ENCODE results near the gene AMELX.

AMELX gene

DNA sequence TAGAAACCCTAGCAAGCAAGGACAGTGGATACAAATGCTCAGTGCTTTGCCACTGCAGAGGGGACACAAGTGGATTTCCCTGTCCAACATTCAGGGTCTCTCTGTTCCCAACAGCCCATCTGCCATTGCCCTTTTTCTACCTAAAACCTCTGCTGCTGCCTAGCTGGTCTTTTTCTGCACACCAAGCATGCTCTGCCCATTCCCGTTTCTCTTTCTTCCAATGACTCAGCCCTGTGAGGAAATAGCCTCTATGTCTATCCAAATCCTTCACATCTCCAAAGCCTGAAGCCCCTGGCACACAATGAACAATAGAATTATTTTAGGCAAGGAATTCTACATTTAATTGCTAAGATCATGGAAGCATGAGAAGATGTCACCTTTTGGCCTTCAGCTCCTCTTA is 5.7 kb upstream of the AMELX start:
- Histone ChIP-seq H3K36me3 (ENCODE audit: insufficient read depth, low read length) (no peaks in the 10 kb centered on the region), H3K4me3 (no peak overlapping the region), H3K9ac (ENCODE audit: insufficient read length) (no peak overlapping the region), H3K27ac (no peak overlapping the region), H3K9me3 (ENCODE audit: low read depth, low read length) (no peaks in the 10 kb centered on the region)
- no peak for TF ChIP-seq EZH2 (IDR thresholded peaks at IDR 0.05)
- TF ChIP-seq FOXP2 (optimal IDR thresholded peaks at IDR 0.05; ENCODE audit: control extremely low read depth, extremely low read length, insufficient read depth), result no peak
- TF ChIP-seq POLR2AphosphoS5 (IDR thresholded peaks at IDR 0.05; ENCODE audit: borderline replicate concordance, low read depth, low read length), result no peak
- no peak for DNase-seq (ENCODE audit: low read depth, low spot score)

DNA sequence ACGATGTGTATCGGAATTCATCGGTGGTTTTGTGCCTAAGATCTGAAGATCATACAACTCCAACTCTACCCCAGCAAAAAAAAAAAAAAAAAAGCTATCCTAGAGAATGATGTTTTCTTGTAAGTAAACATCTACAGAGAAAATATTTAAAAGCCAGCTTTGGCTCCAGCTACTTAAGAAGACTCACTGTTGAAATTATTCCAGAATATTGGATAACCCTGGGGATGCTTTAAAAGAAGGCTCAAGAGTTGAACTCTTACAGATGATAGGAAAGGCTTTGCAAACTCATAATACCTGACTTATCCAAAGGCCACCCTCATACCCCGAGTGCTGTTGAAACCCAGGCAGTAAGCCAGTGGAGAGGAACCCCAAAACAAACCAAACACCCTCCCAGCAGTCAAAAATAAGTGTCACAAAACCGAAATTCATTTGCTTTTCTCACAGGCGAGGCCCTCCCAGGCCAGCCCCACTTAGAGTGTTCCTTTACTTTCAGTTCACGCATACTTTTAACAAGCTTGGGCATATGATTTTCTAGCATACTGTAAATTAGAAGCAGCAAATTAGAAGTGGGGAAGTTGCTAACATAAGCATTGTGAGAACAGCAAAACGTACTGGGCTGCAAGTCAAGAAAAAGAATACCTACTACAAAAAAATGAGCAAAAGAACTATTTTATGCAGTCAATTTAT is 2.7 kb upstream of the AMELX start:
- H3K4me3 ChIP-seq, result no peak overlapping the region
- TF ChIP-seq POLR2AphosphoS5 (IDR thresholded peaks at IDR 0.05; ENCODE audit: borderline replicate concordance, low read depth, low read length) (no peak), FOXP2 (optimal IDR thresholded peaks at IDR 0.05; ENCODE audit: control extremely low read depth, extremely low read length, insufficient read depth) (no peak), EZH2 (IDR thresholded peaks at IDR 0.05) (no peak)

DNA sequence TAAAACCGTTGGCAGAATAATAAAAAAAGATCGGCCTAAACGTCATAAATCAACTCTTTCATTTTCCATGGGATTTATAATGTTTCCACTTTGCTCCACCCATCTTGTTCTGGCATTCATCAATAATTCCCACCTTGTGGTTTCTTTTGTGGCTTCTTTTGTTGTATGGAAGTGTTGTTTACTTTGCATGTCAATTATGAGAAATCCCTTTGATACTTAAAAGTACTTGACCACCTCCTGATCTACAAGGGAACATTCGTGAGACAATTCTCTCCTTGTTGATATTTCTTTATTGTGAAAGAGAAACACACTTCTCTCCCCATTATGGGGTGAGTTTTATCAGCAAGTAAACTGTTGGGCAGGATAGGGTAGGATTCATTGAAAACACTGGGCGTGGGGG is 2.8 kb downstream of the AMELX start:
- Histone ChIP-seq H3K36me3 (ENCODE audit: insufficient read depth, low read length) (no peaks in the 10 kb centered on the region), H3K27ac (no peak overlapping the region), H3K9ac (ENCODE audit: insufficient read length) (no peak overlapping the region), H3K4me3 (no peak overlapping the region), H3K9me3 (ENCODE audit: low read depth, low read length) (no peaks in the 10 kb centered on the region)
- DNase-seq (ENCODE audit: low read depth, low spot score), result no peak
- TF ChIP-seq EZH2 (IDR thresholded peaks at IDR 0.05), result no peak
- TF ChIP-seq FOXP2 (optimal IDR thresholded peaks at IDR 0.05; ENCODE audit: control extremely low read depth, extremely low read length, insufficient read depth), result no peak
- TF ChIP-seq POLR2AphosphoS5 (IDR thresholded peaks at IDR 0.05; ENCODE audit: borderline replicate concordance, low read depth, low read length), result no peak

More for the DNA sequence above, 2.7 kb upstream of the AMELX start:
- H3K9ac ChIP-seq (ENCODE audit: insufficient read length), result no peak overlapping the region
- DNase-seq (ENCODE audit: low read depth, low spot score), result no peak
- H3K27ac ChIP-seq, result no peak overlapping the region
- no peaks in the 10 kb centered on the region for H3K9me3 ChIP-seq (ENCODE audit: low read depth, low read length)
- H3K36me3 ChIP-seq (ENCODE audit: insufficient read depth, low read length), result no peaks in the 10 kb centered on the region

DNA sequence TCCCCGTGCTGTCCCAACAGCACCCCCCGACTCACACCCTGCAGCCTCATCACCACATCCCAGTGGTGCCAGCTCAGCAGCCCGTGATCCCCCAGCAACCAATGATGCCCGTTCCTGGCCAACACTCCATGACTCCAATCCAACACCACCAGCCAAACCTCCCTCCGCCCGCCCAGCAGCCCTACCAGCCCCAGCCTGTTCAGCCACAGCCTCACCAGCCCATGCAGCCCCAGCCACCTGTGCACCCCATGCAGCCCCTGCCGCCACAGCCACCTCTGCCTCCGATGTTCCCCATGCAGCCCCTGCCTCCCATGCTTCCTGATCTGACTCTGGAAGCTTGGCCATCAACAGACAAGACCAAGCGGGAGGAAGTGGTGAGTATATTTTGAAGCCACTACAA is 5.4 kb downstream of the AMELX start:
- no peaks in the 10 kb centered on the region for H3K36me3 ChIP-seq (ENCODE audit: insufficient read depth, low read length)
- TF ChIP-seq EZH2 (IDR thresholded peaks at IDR 0.05) (no peak), POLR2AphosphoS5 (IDR thresholded peaks at IDR 0.05; ENCODE audit: borderline replicate concordance, low read depth, low read length) (no peak), FOXP2 (optimal IDR thresholded peaks at IDR 0.05; ENCODE audit: control extremely low read depth, extremely low read length, insufficient read depth) (no peak)
- H3K27ac ChIP-seq, result no peak overlapping the region
- H3K9me3 ChIP-seq (ENCODE audit: low read depth, low read length), result no peaks in the 10 kb centered on the region
- no peak overlapping the region for H3K4me3 ChIP-seq
- no peak for DNase-seq (ENCODE audit: low read depth, low spot score)
- H3K9ac ChIP-seq (ENCODE audit: insufficient read length), result no peak overlapping the region

DNA sequence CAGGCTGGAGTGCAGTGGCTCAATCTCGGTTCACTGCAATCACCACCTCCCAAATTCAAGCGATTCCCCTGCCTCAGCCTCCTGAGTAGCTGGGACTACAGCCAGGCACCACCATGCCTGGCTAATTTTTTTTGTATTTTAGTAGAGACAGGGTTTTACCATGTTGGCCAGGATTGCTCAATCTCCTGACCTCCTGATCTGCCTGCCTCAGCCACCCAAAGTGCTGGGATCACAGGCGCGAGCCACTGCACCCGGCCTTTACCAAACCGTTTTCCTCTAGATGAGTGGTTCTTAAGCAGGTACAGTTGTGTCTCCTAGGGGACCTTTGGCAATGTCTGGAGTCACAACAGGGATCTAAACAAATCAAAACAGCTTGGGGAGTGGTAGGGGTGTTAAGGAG is 11.6 kb downstream of the AMELX start:
- no peak overlapping the region for H3K27ac ChIP-seq
- H3K4me3 ChIP-seq, result no peak overlapping the region
- no peak for DNase-seq (ENCODE audit: low read depth, low spot score)
- H3K36me3 ChIP-seq (ENCODE audit: insufficient read depth, low read length), result no peaks in the 10 kb centered on the region
- TF ChIP-seq EZH2 (IDR thresholded peaks at IDR 0.05) (no peak), POLR2AphosphoS5 (IDR thresholded peaks at IDR 0.05; ENCODE audit: borderline replicate concordance, low read depth, low read length) (no peak), FOXP2 (optimal IDR thresholded peaks at IDR 0.05; ENCODE audit: control extremely low read depth, extremely low read length, insufficient read depth) (no peak)
- H3K9ac ChIP-seq (ENCODE audit: insufficient read length), result no peak overlapping the region
- no peaks in the 10 kb centered on the region for H3K9me3 ChIP-seq (ENCODE audit: low read depth, low read length)

DNA sequence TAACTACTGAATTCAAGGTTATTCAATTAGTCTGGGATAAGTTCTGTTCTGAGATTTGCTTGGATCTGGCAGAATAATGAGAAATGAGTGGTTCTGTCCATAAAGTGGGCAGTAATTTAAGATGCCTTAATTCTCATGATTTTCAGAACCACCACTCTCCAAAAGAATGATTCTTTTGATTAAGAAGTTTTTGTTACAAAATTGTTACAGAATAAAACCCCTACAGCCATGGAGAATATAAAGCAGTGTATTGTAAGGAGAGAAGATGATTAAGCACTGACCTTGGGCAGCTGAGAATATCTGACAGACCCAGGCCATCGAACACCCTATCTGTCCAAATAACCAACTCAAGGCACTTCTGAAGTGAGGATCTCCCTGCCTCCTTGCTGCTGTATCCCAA is 12.4 kb downstream of the AMELX start:
- H3K9me3 ChIP-seq (ENCODE audit: low read depth, low read length), result no peaks in the 10 kb centered on the region
- no peak overlapping the region for H3K9ac ChIP-seq (ENCODE audit: insufficient read length)
- no peaks in the 10 kb centered on the region for H3K36me3 ChIP-seq (ENCODE audit: insufficient read depth, low read length)
- H3K4me3 ChIP-seq, result no peak overlapping the region
- TF ChIP-seq FOXP2 (optimal IDR thresholded peaks at IDR 0.05; ENCODE audit: control extremely low read depth, extremely low read length, insufficient read depth) (no peak), POLR2AphosphoS5 (IDR thresholded peaks at IDR 0.05; ENCODE audit: borderline replicate concordance, low read depth, low read length) (no peak), EZH2 (IDR thresholded peaks at IDR 0.05) (no peak)
- H3K27ac ChIP-seq, result no peak overlapping the region
- DNase-seq (ENCODE audit: low read depth, low spot score), result no peak

DNA sequence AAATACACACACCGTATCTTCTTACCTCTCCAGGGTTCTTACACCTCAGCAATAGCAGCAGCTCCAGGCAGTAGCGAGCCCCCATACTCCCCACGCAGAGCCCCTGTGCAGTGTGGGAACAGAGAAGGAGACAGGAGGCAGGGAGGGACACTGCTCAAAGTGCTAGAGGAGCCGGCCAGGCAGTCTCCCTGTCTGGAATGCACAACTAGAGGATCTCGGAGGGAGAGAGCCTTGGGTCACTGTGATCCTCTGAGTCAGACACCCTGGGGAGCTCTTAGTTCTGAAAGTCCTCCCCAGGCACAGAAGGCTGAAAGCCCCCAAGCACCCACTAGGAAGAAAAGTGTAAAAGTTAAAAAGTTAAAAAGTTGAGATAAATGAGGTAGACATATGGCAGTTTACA is 16.0 kb downstream of the AMELX start:
- Histone ChIP-seq H3K4me3 (no peak overlapping the region), H3K27ac (no peak overlapping the region), H3K36me3 (ENCODE audit: insufficient read depth, low read length) (no peaks in the 10 kb centered on the region), H3K9me3 (ENCODE audit: low read depth, low read length) (no peaks in the 10 kb centered on the region), H3K9ac (ENCODE audit: insufficient read length) (no peak overlapping the region)
- no peak for DNase-seq (ENCODE audit: low read depth, low spot score)
- TF ChIP-seq EZH2 (IDR thresholded peaks at IDR 0.05), result no peak
- no peak for TF ChIP-seq POLR2AphosphoS5 (IDR thresholded peaks at IDR 0.05; ENCODE audit: borderline replicate concordance, low read depth, low read length)
- TF ChIP-seq FOXP2 (optimal IDR thresholded peaks at IDR 0.05; ENCODE audit: control extremely low read depth, extremely low read length, insufficient read depth), result no peak

DNA sequence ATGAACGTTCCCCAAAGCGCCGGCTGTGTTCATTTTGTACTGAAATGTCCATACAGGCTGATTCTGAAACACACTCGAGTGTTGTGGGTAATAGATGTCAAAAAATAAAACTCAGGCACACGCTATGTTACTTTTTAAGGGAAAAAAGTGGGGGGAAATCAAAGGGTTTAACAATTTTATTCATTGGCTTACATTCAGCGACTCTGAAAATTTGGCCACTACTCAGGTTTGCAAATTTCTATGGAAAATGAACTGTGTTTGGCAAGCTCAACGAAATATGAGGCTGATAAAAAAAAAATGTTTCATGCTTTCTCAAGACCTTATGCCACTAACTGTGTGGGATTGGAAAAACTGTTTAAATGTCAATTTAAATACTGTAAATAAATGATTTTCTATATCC is 18.5 kb downstream of the AMELX start:
- Histone ChIP-seq H3K27ac (no peak overlapping the region), H3K4me3 (no peak overlapping the region), H3K9ac (ENCODE audit: insufficient read length) (no peak overlapping the region), H3K36me3 (ENCODE audit: insufficient read depth, low read length) (no peaks in the 10 kb centered on the region), H3K9me3 (ENCODE audit: low read depth, low read length) (no peaks in the 10 kb centered on the region)
- DNase-seq (ENCODE audit: low read depth, low spot score), result no peak
- TF ChIP-seq POLR2AphosphoS5 (IDR thresholded peaks at IDR 0.05; ENCODE audit: borderline replicate concordance, low read depth, low read length) (no peak), FOXP2 (optimal IDR thresholded peaks at IDR 0.05; ENCODE audit: control extremely low read depth, extremely low read length, insufficient read depth) (no peak), EZH2 (IDR thresholded peaks at IDR 0.05) (no peak)

All from SK-N-MC (cell line).